Adrenal gland (tissue), 12 donors: Measurements from ENCODE around the gene PIK3AP1. TPM values are rescaled to one million over a fixed set of nuclear protein-coding genes. Genes with fewer than 3 reads are reported as not detected.

ENCODE experiments used
- DNase-seq, 7 donors: peaks; one replicate each; pipeline ENCODE4 v3.0.0-alpha.2; 2019 to 2020
- H3K27ac ChIP-seq, 5 donors: fragments of 200-600 bp; sonication (generic) in 4 of 5; 1 replicate in 3 of 5; 2 replicates in 2 of 5; pipeline versions ENCODE4 v1.5.1 to v1.8.0; 2016 to 2020; ENCODE audit warnings: mild to moderate bottlenecking in 1 of 5
- H3K27me3 ChIP-seq: fragments of 200-600 bp; 2 replicates; pipeline ENCODE4 v1.8.0; 2021
- H3K36me3 ChIP-seq, 2 donors: fragments of 200-600 bp; replicated peaks in 1 of 2; 1 replicate in 1 of 2; 2 replicates in 1 of 2; pipeline versions ENCODE4 v1.5.1 to v1.8.0; 2018 to 2022
- H3K4me1 ChIP-seq, 2 donors: fragments of 200-600 bp; replicated peaks in 1 of 2; 1 replicate in 1 of 2; 2 replicates in 1 of 2; pipeline versions ENCODE4 v1.5.1 to v1.8.0; 2018 to 2021
- H3K4me3 ChIP-seq, 4 donors: fragments of 200-600 bp; sonication (generic) in 3 of 4; one replicate each; pipeline ENCODE4 v1.5.1; 2016 to 2018
- H3K9me3 ChIP-seq, 3 donors: fragments of 200-600 bp; sonication (generic) in 1 of 3; replicated peaks in 1 of 3; 1 replicate in 2 of 3; 2 replicates in 1 of 3; pipeline versions ENCODE4 v1.5.1 to v1.8.0; 2016 to 2021
- POLR2A ChIP-seq, 2 donors: fragments of 450-650 bp; IDR thresholded peaks; one replicate each; pipeline ENCODE4 v1.6.1; 2017; ENCODE audit warnings: antibody characterized with exemption in 2 of 2, mild to moderate bottlenecking in 2 of 2, moderate library complexity in 1 of 2
- WGBS, 4 donors: extraction: QIAGEN DNeasy Blood & Tissue Kit in 2 of 4; methylation state at CpG; one replicate each; pipeline versions ENCODE4 v1.1.5 to v1.1.7; 2013 to 2017; 5-methylcytosine and 5-hydroxymethylcytosine counted together
- intact Hi-C, 2 donors: fragments of 100-400 bp; cut with DNase I; formaldehyde crosslinking; loops; one replicate each; pipeline versions ENCODE4 v1.14.1 to v1.15.0; 2022 to 2023
- polyA plus RNA-seq, 3 donors: library from polyadenylated mRNA; stranded (reverse); fragments of 200-250 nt in 2 of 3; fragments of 350-450 nt in 1 of 3; fragmentation: Illumina TruSeq in 1 of 3; extraction: RNeasy Lipid Tissue Mini Kit (QIAGEN cat#74804) in 1 of 3; gene quantifications; one replicate each; pipeline ENCODE4 v1.2.3, GENCODE V29; 2013 to 2014
- total RNA-seq, 9 donors: library from RNA; depleted of rRNA in 4 of 9; stranded (reverse); fragments of >200 nt in 4 of 9; fragments of 120-200 nt in 1 of 9; fragmentation: NEBNext Ultra II Directional in 1 of 9; extraction: Animal tissue kit (Norgen Biotek cat#: 25700) in 1 of 9; gene quantifications; one replicate each; pipeline versions ENCODE4 v1.1.0 to v1.2.4, GENCODE V29; 2013 to 2023
- TF ChIP-seq, protein P1 (sequence below), 6 experiments: fragments of 450-650 bp in 4 of 6; fragments of 200-600 bp in 2 of 6; sonication (generic) in 1 of 6; IDR thresholded peaks; 1 replicate in 5 of 6; 2 replicates in 1 of 6; pipeline versions ENCODE4 v1.5.1 to v1.8.0; 2016 to 2021; ENCODE audit warnings: antibody characterized with exemption in 6 of 6, mild to moderate bottlenecking in 2 of 6, moderate library complexity in 1 of 6
- donor health status: healthy with polysubstance abuse.
- donor health status: Bipolar disorder and iron deficiency.
- donor health status: DM: yes; HTN: yes; CAD: no.
- donor health status: DM: no; HTN: no; CAD: no.
- donor health status: DM: no; HTN: no; CAD: no.
- donor health status: DM: yes; HTN: yes; CAD: no.

PIK3AP1 gene
- total and polyA plus RNA-seq, 12 donors, result 2.0 to 38.5 (median 10.4) TPM

DNA sequence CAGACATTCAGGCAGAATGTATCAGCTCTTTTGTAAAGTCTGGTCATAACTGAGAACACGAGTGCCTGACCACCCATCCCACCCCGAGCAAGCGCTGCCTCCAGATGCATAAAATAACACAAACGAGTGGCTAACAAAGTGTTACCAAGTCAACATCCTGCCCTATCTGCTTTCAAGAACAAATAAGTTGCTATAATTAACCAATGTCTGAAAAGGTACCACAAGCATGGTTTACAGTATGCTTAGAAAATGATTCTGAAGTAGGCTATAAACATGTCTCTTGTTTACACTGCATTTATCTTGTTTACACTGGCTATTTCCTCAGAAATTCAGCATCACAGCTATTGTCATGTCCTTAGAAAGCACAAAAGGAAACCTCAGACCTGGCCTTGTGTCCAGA lies 49.5 kb downstream of the PIK3AP1 start:
- H3K27me3 ChIP-seq, result no peaks in the 10 kb centered on the region
- intact Hi-C loops, result no loop called here
- WGBS, 4 donors, result 55 to 62% (median 58%) methylated on average over 4 of the region's 4 CpGs
- no peak overlapping the region for H3K4me3 ChIP-seq
- no peak for DNase-seq
- H3K36me3 ChIP-seq, result no peaks in the 10 kb centered on the region
- TF ChIP-seq POLR2A (IDR thresholded peaks at IDR 0.05), result no peak
- TF ChIP-seq, protein P1, sequence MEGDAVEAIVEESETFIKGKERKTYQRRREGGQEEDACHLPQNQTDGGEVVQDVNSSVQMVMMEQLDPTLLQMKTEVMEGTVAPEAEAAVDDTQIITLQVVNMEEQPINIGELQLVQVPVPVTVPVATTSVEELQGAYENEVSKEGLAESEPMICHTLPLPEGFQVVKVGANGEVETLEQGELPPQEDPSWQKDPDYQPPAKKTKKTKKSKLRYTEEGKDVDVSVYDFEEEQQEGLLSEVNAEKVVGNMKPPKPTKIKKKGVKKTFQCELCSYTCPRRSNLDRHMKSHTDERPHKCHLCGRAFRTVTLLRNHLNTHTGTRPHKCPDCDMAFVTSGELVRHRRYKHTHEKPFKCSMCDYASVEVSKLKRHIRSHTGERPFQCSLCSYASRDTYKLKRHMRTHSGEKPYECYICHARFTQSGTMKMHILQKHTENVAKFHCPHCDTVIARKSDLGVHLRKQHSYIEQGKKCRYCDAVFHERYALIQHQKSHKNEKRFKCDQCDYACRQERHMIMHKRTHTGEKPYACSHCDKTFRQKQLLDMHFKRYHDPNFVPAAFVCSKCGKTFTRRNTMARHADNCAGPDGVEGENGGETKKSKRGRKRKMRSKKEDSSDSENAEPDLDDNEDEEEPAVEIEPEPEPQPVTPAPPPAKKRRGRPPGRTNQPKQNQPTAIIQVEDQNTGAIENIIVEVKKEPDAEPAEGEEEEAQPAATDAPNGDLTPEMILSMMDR (IDR thresholded peaks at IDR 0.05), result no peak
- H3K4me1 ChIP-seq, result peaks cover 7 to 16% of the 10 kb centered on the region in 2 donors
- no peaks in the 10 kb centered on the region for H3K9me3 ChIP-seq
- H3K27ac ChIP-seq, result no peak overlapping the region

DNA sequence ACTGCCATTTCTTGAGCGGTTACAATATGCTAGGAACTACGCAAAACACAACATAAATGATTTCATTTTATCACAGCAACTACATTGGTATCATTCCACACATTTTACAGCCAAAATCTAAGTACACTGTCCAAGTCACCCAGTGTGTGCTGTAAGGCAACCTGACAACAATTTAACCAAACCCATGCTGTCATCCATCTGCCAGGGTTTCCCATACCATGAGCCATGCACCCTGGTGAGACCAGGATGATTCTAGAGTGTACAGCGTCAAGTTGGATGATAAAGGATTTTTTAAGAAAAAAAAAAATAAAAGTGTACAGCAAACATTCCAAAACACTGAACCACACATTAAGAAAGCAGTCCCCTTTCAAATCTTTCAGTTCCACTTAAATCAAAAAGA lies 52.9 kb downstream of the PIK3AP1 start:
- TF ChIP-seq, protein P1 (IDR thresholded peaks at IDR 0.05), result no peak
- TF ChIP-seq POLR2A (IDR thresholded peaks at IDR 0.05), result no peak
- Histone ChIP-seq H3K9me3 (no peaks in the 10 kb centered on the region), H3K4me3 (no peak overlapping the region), H3K27me3 (no peaks in the 10 kb centered on the region), H3K36me3 (no peaks in the 10 kb centered on the region), H3K27ac (no peak overlapping the region), H3K4me1 (no peaks in the 10 kb centered on the region)
- no peak for DNase-seq
- intact Hi-C loops, result no loop called here
- WGBS, 4 donors, result 79 to 94% (median 87%) methylated on average over 3 of the region's 3 CpGs

DNA sequence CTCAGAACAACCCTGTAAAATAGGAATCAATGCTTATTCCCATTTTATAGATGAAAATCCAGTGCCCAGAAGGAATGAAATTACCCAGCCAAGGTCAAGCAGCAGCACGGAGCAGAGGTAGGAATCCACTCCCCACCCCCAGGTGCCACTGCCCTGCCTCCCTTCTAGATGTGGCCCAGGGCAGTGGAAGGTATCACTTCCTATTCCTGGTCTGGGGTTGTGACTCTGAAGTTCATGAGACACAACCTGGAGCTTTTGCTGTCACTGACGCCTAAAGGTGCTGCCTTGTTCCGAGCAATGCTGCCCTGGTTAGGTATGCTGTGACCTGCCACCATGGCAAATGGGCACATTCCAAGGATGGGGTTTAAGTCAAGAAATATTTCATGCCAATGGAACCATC lies 53.6 kb downstream of the PIK3AP1 start:
- no peak for TF ChIP-seq POLR2A (IDR thresholded peaks at IDR 0.05)
- TF ChIP-seq, protein P1 (IDR thresholded peaks at IDR 0.05), result no peak
- intact Hi-C loops, result no loop called here

DNA sequence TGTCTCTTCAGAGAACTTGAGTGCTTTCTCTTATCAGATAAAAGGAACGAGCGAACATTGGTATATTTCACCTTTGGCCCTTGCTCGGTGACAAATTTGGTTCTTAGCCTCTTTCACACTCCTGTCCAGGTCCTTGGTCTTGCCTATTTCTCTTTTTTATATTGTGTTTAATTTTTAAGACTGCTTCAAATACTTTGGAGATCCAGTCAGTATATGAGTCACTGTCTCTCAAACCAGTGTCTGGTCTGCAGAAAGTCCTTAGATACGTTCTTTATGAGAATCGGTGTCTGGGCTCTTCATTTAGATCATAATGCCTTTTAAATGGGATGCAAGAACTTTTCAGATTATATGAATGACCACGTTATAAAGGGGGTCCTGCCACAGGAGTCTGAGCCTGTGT lies 55.0 kb downstream of the PIK3AP1 start:
- Histone ChIP-seq H3K36me3 (no peaks in the 10 kb centered on the region), H3K4me1 (no peaks in the 10 kb centered on the region), H3K27me3 (no peaks in the 10 kb centered on the region), H3K9me3 (no peaks in the 10 kb centered on the region), H3K27ac (no peak overlapping the region), H3K4me3 (no peak overlapping the region)
- DNase-seq, result no peak
- WGBS, 4 donors, result 73 to 74% (median 74%) methylated on average over 6 of the region's 6 CpGs
- TF ChIP-seq, protein P1 (IDR thresholded peaks at IDR 0.05), result no peak
- TF ChIP-seq POLR2A (IDR thresholded peaks at IDR 0.05), result no peak
- intact Hi-C loops, result no loop called here

More for the DNA sequence above, 53.6 kb downstream of the PIK3AP1 start:
- Histone ChIP-seq H3K27me3 (no peaks in the 10 kb centered on the region), H3K36me3 (no peaks in the 10 kb centered on the region), H3K9me3 (no peaks in the 10 kb centered on the region), H3K4me1 (no peaks in the 10 kb centered on the region), H3K4me3 (no peak overlapping the region), H3K27ac (no peak overlapping the region)
- no peak for DNase-seq
- WGBS, 4 donors, result 78 to 87% (median 81%) methylated on average over 3 of the region's 3 CpGs
